Loucy (cell line): ENCODE data around the gene MBD3L1.

Experiments used
- H2AFZ ChIP-seq: fragments of 200-600 bp; sonication (generic); 2 replicates; pipeline ENCODE4 v1.6.0; 2016; ENCODE audit warnings: antibody characterized with exemption, mild to moderate bottlenecking, low read length, moderate library complexity
- H3F3A ChIP-seq: fragments of 200-600 bp; 2 replicates; pipeline ENCODE4 v1.6.0; 2016; ENCODE audit warnings: antibody characterized with exemption, low read depth, mild to moderate bottlenecking
- H3K27me3 ChIP-seq: fragments of 200-600 bp; sonication (generic); 2 replicates; pipeline ENCODE4 v1.6.1; 2014; ENCODE audit warnings: low read length, mild to moderate bottlenecking; ENCODE audit not compliant: insufficient read depth, poor library complexity, severe bottlenecking
- H3K36me3 ChIP-seq: fragments of 200-600 bp; sonication (generic); 2 replicates; pipeline ENCODE4 v1.6.1; 2016; ENCODE audit warnings: low read length; ENCODE audit not compliant: insufficient read depth
- H3K4me1 ChIP-seq: fragments of 200-600 bp; sonication (generic); 2 replicates; pipeline ENCODE4 v1.5.1; 2014; ENCODE audit warnings: low read length, mild to moderate bottlenecking; ENCODE audit not compliant: insufficient read depth, poor library complexity, severe bottlenecking
- H3K4me2 ChIP-seq: fragments of 200-600 bp; sonication (generic); 2 replicates; pipeline ENCODE4 v1.6.0; 2014; ENCODE audit warnings: antibody characterized with exemption, low read length, low read depth, mild to moderate bottlenecking; ENCODE audit not compliant: poor library complexity, severe bottlenecking
- H3K4me3 ChIP-seq: fragments of 200-600 bp; sonication (generic); 2 replicates; pipeline ENCODE4 v1.5.1; 2014; ENCODE audit warnings: low read length, mild to moderate bottlenecking, mixed read lengths; ENCODE audit not compliant: poor library complexity, severe bottlenecking
- H3K79me2 ChIP-seq: fragments of 200-600 bp; sonication (generic); 2 replicates; pipeline ENCODE4 v1.6.1; 2014; ENCODE audit warnings: low read length; ENCODE audit not compliant: insufficient read depth
- H3K9ac ChIP-seq: fragments of 200-600 bp; sonication (generic); 2 replicates; pipeline ENCODE4 v1.6.0; 2014; ENCODE audit warnings: mild to moderate bottlenecking, low read depth, low read length, moderate library complexity; ENCODE audit not compliant: poor library complexity, severe bottlenecking
- H3K9me2 ChIP-seq: fragments of 200-600 bp; sonication (generic); replicated peaks from 2 replicates; pipeline ENCODE4 v1.6.1; 2016; ENCODE audit warnings: low read depth, low read length, mixed read lengths
- H3K9me3 ChIP-seq: fragments of 200-600 bp; sonication (generic); 2 replicates; pipeline ENCODE4 v1.6.1; 2014; ENCODE audit warnings: mild to moderate bottlenecking, antibody characterized with exemption, low read length, low read depth; ENCODE audit not compliant: insufficient read depth
- H4K20me1 ChIP-seq: fragments of 200-600 bp; sonication (generic); 2 replicates; pipeline ENCODE4 v1.6.0; 2014; ENCODE audit warnings: antibody characterized with exemption, low read length, mild to moderate bottlenecking; ENCODE audit not compliant: insufficient read depth, poor library complexity, severe bottlenecking
- EZH2phosphoT487 ChIP-seq: fragments of 200-600 bp; IDR thresholded peaks from 2 replicates; pipeline ENCODE4 v1.6.1; 2018; ENCODE audit warnings: antibody characterized with exemption, mild to moderate bottlenecking, moderate library complexity, borderline replicate concordance
- TF ChIP-seq, protein P1 (sequence below): fragments of 200-600 bp; sonication (generic); conservative IDR thresholded peaks from 2 replicates; pipeline ENCODE4 v1.5.1; 2014; ENCODE audit warnings: mild to moderate bottlenecking, antibody characterized with exemption, low read length

MBD3L1 gene

DNA sequence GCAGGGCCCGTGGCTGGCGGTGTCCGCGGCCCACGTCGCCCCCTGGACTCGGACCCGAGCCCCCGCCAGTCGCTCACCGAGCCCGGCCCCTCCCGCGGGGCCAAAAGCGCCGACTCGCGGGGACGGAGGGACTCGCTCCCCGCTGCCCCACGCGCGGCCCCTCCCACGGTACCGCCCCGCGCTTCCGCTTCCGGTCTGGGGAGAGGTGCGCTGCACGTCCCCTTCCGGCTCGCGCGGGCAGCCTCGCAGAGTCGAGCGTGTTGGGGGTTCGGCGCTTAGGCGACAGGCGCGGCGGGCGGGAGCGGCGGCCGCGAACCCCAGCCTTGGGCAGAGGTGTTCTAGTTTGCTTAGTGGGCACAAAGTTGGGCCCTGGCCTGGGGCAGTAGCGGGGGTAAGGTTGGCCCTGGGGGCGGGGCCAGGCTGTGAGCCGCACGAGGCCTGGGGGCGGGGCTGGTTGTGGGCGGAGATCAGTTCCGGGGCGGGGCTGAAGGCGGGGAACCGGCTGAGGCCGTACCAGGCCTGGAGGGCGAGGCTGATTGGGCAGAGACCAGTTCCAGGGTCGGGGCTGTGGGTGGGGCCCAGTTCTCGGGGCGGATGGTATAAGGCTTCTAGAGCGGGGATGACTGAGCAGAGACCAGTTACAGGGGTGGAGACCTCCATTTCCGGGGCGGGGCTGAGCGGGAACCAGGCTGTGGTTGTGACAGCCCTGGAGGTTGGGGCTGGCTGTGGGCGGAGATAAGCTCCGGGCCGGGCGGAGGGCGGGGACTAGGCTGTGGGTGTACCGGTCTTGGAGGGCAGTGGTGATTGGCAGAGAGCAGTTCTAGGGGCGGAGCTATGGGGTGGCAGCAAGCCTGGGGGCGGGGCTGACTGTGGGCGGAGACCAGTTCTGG, at the start of gene MBD3L1, which contains the start of gene ZNF558:
Gene MBD3L1 (plus strand): TSS at position 246 of the 890 bp plus-strand sequence. CDS start 10,302 bp downstream, outside the sequence.
Gene ZNF558 (minus strand): TSS at position 173 of the 890 bp plus-strand sequence. CDS start 9,645 bp downstream, outside the sequence.
- peaks cover 12% of the 10 kb centered on the region for H3K4me1 ChIP-seq
- peak within 1 kb of the TSS; percentile 89 for H3K9ac ChIP-seq
- H3K4me2 ChIP-seq: peak within 1 kb of the TSS; percentile 73
- no peaks in the 10 kb centered on the region for H3K79me2 ChIP-seq
- TF ChIP-seq, protein P1, sequence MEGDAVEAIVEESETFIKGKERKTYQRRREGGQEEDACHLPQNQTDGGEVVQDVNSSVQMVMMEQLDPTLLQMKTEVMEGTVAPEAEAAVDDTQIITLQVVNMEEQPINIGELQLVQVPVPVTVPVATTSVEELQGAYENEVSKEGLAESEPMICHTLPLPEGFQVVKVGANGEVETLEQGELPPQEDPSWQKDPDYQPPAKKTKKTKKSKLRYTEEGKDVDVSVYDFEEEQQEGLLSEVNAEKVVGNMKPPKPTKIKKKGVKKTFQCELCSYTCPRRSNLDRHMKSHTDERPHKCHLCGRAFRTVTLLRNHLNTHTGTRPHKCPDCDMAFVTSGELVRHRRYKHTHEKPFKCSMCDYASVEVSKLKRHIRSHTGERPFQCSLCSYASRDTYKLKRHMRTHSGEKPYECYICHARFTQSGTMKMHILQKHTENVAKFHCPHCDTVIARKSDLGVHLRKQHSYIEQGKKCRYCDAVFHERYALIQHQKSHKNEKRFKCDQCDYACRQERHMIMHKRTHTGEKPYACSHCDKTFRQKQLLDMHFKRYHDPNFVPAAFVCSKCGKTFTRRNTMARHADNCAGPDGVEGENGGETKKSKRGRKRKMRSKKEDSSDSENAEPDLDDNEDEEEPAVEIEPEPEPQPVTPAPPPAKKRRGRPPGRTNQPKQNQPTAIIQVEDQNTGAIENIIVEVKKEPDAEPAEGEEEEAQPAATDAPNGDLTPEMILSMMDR: peak; percentile 38
- TF ChIP-seq EZH2phosphoT487: no peak
- H3K27me3 ChIP-seq: no peaks in the 10 kb centered on the region
- H4K20me1 ChIP-seq: no peaks in the 10 kb centered on the region
- peak within 1 kb of the TSS; percentile 84 for H3K4me3 ChIP-seq
- H3K9me3 ChIP-seq: no peaks in the 10 kb centered on the region
- no peaks in the 10 kb centered on the region for H3K9me2 ChIP-seq
- H3F3A ChIP-seq: no peaks in the 10 kb centered on the region
- peak within 1 kb of the TSS; percentile 91 for H2AFZ ChIP-seq
- no peaks in the 10 kb centered on the region for H3K36me3 ChIP-seq

DNA sequence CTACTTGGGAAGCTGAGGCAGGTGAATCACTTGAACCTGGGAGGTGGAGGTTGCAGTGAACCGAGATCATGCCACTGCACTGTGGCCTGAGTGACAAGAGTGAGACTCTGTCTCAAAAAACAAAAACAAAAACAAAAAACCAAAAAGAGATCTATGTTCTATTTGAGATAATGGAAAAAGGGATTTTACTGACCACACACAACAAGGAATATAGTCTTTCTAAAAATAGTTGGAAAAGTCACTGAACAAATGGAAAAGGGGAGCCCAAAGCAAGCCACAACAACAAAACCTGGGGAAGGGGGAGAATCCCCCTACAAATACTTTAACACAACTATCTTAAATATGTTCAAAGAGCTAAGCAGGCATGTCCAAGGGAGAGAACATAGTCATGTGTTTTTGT, 37.4 kb upstream of the MBD3L1 start:
- Histone ChIP-seq H3K9me3 (peaks cover 6% of the 10 kb centered on the region; the same call in 1 of the 2 replicates), H2AFZ (no peak overlapping the region), H3K4me1 (no peaks in the 10 kb centered on the region), H3K79me2 (no peaks in the 10 kb centered on the region), H3K4me3 (no peak overlapping the region), H3K27me3 (no peaks in the 10 kb centered on the region), H3K36me3 (no peaks in the 10 kb centered on the region), H4K20me1 (no peaks in the 10 kb centered on the region), H3K9ac (no peak overlapping the region), H3K9me2 (no peaks in the 10 kb centered on the region), H3F3A (no peaks in the 10 kb centered on the region), H3K4me2 (no peak overlapping the region)
- TF ChIP-seq, protein P1: no peak
- TF ChIP-seq EZH2phosphoT487: no peak

DNA sequence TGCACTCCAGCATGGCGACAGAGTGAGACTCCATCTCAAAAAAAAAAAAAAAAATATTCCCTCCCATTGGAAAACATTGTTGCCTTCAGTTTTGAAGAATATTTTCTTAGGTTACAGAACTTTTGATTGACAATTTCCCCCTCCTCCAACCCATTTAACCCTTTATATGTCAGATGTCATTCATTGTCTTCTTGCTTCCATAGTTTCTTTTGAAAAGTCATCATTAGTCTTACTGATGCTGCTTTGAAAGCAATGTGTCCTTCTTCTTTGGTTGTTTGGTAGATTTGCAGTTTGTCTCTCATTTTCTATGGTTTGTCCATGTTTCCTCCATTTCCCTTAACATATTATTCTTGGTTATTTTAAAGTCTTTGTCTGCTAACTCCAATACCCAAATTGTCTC, 25.5 kb upstream of the MBD3L1 start:
- no peaks in the 10 kb centered on the region for H3K79me2 ChIP-seq
- no peak overlapping the region for H3K4me3 ChIP-seq
- peaks cover 44% of the 10 kb centered on the region for H3K9me3 ChIP-seq
- H3K4me2 ChIP-seq: no peak overlapping the region
- no peaks in the 10 kb centered on the region for H3K27me3 ChIP-seq
- no peak overlapping the region for H3K9ac ChIP-seq
- no peaks in the 10 kb centered on the region for H3K9me2 ChIP-seq
- TF ChIP-seq, protein P1: no peak
- TF ChIP-seq EZH2phosphoT487: no peak
- no peaks in the 10 kb centered on the region for H3K4me1 ChIP-seq
- peaks cover 30% of the 10 kb centered on the region for H3K36me3 ChIP-seq
- H2AFZ ChIP-seq: no peak overlapping the region
- no peaks in the 10 kb centered on the region for H3F3A ChIP-seq
- no peaks in the 10 kb centered on the region for H4K20me1 ChIP-seq
